NCI-H446 treated with DMSO at 0.1 percent for 48 hours (cell line): ENCODE results near the gene PATZ1.

Experiments
- DNase-seq: peaks from one replicate; lab custom pipeline; 2025; lab: John Stamatoyannopoulos, UW

PATZ1 gene

DNA sequence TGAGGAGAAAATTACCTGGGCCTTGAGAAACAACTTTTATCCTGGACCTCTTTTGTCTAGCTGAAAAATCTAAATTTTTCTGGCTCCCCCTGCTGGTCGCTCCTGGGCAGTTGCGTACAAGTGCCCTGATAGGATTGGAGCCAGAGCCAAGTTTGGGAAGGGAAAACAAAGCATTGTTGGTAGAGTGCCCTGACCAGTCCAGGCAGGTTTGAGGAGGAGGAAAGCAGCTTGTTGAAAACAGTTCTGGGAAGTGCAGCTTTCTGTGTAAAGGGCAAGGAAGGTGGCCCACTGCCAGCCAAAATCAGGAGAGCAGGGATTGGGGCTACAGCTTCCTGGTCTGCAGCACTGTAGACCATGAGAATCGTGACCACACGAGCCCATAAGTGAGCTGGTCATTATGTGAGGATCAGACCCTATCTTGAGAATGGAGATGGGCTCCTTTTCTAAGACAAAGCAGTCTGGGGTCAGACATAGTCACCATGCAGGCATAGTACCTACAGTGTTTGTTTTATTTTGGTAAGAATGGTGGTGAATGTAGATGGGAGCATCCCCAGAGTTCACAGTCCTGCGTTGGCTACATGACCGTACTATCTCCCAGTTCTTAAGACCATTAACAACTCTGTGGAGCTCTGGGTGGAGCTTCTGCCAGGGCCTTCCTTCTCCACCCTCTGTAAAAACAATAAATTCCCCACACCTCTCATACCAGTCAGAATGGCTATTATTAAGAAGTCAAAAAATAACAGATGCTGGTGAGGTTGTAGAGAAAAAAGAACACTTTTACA is 32.6 kb downstream of the PATZ1 start:
- peak; percentile 38 for DNase-seq

DNA sequence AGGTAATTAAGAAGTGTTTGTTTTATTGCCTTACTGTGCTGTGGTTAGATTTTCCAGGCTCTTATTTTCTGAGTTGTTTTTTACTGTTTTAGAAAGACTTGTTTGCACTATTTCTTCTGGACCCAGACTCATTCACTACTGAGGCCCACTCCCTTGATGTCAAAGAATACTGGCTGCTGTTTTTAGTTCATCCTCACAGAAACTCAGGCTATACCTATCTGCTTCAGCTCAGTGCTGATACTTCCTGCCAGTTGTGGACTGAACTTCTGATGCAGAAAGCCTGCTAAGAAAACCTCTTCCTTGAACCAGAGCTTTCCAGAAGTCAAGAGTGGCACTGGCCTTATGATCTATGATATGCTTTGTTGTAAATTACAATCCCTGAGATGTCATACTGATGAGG is 38.0 kb downstream of the PATZ1 start:
- DNase-seq = no peak

DNA sequence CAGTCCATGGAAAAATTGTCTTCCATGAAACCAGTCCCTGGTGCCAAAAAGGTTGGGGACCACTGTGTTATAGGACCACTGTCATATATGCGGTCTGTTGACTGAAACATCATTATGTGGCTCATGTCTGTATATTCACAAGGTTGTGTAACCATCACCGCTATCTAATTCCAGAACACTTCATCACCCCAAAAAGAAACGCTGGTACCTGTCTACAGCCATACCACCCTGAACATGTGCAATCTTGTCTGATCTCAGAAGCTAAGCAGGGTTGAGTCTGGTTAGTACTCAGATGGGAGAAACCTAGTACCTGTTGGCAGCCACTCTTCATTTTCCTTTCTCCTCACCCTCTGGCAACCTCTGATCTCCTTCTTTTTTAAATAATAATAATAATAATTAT is 41.0 kb downstream of the PATZ1 start:
- no peak for DNase-seq

DNA sequence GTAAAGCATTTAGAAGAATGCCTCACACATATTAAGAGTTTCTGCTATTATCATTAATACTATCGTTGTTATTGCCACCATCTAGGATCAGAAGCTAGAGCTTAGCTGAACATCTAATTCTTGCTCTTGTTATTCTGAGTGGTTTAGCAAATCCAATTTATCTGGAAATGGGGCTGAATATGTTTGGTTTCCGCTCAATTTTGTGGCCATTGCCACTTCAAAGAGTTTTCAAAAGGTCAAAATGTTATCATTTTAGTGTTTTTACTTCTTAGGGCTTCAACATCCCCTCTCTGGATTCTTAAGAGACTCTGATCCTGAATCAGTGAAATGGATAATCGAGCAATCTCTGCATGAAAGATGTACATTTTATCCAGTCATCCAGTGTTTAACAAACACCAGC is 43.6 kb downstream of the PATZ1 start:
- no peak for DNase-seq

DNA sequence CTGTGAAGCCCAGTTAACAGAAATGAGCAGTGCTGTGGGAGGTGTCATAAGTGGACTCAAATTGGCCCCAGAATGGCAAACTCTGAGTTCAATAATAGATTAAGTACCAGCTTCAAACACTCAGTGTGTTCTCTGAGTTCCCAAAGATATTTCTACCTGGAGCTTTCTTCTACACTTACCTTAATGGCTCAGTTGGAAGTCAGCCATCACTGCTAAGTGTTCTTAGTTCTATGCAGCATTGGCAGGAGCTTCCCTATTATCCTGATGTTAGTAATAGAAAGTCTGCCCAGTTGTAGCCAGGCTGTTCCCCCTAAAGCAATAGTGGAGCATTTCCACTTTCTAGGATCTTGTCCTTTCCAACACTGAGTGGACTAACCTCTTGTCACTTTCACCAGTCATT is 44.1 kb downstream of the PATZ1 start:
- DNase-seq = no peak

DNA sequence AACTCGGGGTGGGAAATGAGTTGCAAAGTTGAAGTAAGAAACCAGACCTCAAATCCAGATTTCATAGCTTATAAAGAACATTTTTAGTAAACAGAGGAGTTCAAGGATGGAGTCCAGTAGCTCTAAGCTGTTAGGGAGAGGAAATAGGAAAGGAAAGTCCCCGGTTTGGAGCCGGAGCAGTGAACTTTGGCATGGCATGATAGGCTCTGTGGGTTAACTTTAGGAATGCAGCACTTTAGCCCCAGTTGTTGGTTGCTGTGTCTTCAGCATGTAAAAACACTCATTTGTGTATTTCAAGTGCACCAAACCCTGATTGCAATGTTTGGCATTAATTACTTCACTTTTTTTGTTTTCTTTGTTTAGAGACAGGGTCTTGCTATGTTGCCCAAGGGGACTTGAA is 45.2 kb downstream of the PATZ1 start:
- DNase-seq = no peak

DNA sequence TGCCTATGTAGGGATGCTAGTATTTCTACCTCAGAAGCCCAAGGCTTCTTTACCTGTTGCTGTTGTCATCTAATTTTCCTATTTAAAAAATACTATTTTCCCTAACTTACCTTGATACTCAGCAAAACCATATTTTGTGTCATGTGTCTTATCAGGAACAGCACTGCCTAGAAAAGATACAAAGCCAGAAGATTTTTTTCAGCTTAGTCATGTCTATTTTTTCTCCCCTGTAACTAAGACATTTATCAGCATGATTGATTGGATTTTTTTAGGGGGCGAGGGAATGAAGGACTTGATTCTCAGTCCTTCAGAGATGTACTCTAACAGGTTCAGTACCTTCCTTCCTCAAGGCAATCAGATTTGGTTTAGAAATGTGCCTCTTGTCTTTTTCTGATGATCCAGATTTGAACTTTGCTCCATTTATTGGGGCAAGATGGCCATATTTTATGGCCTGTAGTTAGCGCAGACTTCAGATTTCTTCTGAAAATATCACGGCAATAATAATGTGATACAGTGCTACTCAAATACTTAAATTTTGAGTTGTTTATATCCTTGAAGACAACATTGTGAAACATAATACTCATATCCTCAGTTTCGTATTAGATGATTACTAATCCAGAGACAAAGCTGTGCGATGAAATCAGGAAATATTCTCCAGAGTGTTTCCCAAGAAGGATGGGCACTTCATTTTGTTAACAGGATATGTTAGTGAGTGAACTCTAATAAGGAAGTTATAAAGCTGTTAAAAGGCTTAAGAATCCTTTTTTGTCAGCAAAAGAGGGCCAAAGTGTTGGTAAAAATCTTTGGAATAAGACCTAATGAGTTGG is 50.1 kb downstream of the PATZ1 start:
- no peak for DNase-seq

DNA sequence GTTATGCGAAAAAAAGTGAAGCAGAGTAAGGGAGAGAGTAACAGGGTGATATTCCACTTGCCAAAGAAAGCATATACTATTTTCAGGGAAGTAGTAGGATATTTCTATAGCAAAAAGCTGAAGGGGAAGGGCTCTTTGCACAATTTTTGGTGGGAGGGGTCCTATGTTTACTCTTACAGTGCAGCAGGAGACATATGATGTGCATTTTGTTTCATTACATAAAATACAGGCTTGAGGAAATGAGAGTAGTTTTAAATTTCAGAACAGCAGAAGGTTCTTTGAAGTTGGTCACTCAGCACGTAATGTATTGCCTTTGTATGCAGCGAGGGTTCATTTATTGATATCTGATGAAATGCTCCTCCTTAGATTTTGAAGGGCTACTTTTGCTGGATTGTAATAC is 50.8 kb downstream of the PATZ1 start:
- no peak for DNase-seq

DNA sequence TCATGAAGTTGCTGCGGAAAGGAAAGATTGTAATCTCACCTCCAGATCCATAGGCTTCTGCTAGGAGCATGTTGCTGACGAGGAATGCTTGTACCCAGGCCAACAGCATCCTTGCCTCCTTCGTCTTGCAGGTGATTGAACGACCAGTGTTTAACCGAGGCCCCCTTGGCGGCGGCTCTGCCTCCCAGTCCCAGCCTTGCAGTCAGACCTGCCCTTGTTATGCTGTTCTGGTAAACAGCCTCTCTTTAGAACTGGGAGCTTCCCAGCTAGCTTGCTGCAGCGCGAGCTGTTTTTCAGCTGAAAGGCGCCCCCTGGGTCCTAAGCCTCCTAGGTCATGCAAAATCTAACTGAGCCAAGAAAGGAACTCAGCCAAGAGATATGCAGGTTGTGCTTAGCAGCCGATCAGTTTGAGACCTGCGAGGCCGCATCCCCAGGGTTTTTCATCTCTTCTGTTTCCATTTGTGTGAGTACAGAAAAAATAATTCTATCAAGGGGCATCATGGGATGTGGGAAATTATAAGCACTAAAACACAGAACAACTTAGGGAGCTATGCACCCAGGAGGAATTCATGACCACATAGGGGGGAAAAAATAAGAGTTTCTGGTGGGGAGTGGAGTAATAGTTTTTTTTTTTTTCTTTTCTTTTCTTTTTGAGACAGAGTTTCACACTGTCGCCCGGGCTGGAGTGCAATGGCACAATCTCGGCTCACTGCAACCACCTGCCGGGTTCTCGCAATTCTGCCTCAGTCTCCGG is 53.7 kb downstream of the PATZ1 start, which contains the start of gene PIK3IP1:
Gene PIK3IP1, minus strand, starts transcription at position 253 of the 754 bp plus-strand sequence. Its CDS starts 144 bp downstream, at position 109.
- DNase-seq = peak; percentile 76

DNA sequence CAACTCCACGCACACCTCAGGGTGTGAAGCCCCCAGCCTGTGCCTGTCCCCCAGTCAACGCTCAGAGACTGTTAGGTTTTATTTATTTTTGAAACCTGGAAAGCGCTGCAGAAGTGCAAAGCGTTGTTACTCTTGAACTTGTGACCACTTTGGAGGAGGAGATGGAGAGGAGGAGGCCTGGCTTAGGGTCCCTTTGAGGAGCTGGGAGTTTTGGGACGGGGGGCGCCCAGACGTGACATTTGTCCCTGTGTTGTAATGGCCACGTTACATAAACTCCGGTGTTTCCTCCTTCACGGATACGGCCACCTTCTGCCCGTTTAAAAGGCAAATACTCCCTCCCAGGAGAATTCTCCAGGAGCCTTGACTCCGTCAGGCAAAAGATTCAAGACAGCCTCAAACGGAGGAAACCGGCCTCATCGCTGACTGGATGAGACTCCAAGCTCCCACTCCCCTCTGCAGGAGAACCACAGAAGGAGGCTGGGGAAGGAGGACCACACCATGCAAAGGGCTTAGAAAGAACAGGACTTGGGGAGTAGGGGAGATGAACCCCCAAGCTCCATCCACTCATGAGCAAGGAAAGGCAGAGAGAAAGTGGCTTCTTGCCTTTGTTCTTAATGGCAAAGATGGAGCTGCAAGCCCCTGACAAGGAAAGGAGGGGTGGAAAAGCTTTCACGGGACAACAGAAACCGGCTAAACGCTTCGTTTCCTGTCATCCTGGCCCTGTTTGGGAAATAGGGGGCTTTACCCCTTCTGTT is 54.5 kb downstream of the PATZ1 start:
- no peak for DNase-seq

DNA sequence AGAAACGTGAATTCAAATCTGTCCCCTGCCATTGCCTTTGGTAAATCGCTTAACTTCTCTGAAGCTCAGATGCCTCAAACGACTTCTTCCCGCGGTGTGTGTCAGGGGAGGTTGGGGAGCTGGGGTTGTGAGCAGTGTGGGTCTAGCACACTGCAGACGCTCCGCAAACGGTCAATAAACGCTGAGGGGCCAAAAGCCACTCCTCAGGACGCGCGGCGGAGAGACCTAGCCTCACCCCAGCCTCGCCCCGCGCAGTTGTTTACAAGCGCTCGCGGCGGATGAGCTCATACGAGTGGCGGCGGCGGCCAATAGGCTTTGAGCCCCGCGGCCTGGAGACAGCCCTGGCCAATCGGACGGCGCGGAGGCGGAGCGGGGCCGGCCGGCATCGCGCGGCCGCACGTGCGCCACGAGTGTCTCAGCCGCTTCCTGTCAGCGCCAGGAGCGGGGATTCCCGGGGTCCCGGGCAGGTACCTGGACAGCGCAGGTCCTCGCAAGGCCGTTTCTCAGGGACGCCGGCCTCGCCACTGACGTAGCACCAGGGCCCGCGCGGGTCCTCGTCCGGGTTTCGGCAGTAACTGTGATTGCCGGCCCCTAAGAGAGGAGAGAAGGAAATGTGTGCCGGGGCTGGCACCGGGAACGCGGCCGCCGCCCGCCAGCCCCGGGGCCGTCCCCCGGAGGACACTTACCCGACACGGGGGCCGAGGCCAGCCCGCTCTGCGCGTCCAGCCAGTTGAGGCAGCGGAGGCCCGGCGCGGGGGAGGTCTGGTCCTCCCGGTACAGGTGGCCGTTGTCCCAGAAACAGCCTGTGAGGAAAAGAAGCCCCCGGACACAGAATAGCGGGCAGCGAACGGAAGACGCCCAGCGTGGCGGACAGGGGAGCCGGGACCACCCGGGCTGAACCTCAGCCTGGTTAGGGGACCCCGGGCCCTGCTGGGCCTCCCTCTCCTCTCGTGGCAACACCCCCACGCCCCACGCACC is 55.4 kb downstream of the PATZ1 start:
- DNase-seq = peak; percentile 81

DNA sequence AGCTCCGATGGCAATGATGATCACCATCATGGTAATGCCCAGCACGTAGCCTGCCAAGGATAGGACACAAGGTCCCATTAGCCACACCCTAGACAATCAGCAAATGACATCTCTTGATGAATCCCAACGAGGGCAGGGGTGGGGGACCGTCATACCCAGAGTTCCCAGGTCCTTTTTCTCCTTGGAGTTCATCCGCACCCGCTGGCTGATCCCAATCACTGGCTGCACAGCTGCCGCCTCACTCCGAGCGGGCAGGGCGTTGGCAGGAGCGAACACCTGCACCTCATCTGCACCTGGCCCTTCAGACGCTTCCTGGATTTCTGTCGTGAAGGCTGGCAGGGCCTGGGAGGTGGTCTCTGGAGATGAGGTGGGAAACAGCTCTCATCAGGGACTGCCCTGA is 56.8 kb downstream of the PATZ1 start:
- no peak for DNase-seq

DNA sequence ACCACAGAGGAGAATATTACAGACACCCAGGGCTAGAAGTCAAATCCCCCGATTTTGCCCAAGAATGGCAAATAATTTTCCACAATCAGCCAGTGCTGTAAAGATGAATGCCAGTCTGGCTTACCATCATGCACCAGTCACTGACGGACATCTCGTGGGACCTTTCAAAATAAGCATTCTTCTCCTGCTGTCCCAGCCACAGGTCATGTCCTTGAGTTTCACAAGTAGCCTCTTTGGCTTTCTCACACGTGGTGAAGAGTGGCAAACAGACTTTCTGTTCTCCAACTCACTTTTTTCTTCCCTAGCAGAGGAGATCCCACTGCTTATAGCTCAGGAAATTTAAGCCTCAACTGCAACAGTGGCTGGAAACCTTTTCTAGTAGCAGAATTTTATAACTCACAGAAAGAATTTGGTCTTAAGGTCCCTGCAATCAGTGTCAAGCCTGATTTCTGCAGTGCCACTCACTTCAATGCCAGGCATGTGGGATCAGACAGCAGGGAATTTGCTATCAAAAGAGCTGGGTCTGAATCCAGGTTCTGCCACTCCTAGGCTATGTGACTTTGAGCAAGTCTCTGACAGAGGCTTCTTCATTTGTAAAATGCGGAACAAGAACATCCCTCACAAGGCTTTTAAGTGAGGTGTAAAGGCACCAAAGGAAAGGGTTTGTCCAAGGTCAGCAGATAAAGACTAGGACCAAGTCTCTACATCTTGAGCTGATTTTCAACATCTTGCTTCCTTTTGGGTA is 57.5 kb downstream of the PATZ1 start:
- DNase-seq = no peak

DNA sequence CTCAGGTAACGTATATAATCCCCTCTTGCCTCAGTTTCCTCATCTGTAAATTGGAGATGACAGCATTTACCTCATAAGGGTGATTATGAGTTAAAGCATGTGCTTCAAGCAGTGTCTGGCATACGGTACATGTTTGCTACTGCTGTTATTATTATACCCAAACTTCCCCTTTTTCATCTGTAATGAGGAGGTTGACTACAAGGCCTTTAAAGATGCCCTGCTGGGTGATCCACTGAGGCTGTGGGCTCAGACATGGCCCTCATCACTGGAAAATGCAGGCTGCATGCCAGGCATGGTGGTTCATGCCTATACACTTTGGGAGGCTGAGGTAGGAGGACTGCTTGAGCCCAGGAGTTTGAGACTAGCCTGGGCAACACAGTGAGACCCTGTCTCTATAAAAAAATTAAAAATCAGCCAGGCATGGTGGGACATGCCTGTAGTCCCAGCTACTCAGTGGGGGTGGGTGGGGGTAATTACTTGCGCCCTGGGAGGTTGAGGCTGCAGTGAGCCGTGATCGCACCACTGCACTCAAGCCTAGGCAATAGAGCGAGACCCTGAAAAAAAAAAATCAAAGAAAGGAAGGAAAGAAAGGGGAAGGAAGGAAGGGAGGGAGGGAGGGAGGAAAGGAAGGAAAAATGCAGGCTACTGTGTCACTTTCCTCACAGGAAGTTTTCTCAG is 58.2 kb downstream of the PATZ1 start:
- DNase-seq = no peak

DNA sequence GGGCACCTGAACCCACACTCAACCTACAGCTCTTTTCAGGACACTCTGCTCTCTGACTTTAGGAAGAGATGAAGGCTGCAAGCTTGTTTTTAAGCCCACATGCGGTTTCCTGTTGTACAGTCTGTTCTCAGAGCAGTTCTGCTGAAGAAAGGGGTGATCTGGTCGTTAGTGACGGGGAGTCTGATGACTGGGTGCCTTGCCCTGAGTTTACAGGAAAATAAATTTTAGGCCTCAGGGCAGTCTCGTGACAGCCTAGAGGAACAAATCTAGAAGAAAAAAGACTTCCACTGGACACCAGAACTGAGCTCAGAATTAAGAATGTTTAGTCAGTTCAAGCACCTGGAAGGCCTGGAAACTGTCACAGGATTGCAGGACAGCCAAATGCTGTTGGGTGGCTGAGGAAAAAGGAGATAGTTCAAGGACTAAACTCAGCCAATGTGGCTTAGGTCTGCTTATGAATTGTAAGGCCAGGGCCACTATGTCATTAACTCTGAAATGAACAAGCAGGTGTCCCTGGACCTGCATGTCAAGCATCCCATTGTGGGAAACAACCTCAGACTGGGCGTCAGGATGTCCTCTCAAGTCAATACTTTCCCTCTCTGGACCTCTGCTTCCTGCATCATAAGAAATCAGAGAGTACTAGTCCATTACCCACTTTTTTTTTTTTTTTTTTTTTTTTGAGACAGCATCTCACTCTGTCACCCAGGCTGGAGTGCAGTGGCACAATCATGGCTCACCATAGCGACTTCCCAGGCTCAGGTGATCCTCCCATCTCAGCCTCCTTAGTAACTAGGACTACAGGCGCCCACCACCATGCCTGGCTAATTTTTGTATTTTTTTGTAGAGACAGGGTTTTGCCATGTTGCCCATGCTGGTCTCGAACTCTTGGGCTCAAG is 59.5 kb downstream of the PATZ1 start:
- no peak for DNase-seq

DNA sequence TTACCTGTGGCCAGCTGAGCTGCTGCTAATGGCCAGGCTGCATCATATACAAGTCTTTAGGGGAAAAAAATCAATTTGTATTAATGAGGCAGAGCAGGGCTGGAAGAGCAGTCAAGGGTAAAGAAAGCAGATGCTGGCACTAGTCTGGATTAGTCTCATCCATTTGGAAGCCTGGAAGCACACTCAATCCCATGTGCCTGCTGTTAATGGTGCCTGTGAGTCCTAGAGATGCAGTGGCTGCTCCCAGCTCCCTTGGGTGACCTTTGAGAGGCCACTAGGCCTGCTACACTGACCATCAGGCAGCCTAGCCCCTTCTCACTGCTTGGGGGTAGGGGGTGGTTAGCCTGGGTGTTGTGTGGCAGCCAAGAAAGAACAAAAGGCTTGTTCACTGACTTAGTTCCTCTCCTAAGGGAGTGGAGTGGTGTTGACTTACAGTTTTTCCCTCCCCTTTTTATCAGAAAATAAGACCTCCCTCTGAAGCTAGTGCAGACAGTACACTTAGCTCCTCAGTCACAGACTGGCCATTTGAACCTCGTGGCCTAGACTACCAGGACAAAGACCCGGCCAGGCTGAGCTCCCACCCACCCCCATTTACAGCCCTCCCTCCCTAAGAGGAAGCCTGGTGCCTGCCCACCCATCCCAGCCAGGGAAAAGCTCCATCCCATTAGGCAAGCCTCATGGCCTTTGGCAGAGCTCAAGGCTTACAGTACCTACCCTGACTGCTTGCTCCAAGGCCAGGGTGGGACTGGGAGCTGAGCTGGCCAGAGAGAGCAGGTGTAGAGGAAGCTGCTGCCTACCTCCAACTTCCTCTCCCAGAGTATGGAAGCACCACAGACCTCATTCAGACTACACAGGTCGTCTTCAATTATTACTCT is 61.6 kb downstream of the PATZ1 start:
- DNase-seq = peak; percentile 75

DNA sequence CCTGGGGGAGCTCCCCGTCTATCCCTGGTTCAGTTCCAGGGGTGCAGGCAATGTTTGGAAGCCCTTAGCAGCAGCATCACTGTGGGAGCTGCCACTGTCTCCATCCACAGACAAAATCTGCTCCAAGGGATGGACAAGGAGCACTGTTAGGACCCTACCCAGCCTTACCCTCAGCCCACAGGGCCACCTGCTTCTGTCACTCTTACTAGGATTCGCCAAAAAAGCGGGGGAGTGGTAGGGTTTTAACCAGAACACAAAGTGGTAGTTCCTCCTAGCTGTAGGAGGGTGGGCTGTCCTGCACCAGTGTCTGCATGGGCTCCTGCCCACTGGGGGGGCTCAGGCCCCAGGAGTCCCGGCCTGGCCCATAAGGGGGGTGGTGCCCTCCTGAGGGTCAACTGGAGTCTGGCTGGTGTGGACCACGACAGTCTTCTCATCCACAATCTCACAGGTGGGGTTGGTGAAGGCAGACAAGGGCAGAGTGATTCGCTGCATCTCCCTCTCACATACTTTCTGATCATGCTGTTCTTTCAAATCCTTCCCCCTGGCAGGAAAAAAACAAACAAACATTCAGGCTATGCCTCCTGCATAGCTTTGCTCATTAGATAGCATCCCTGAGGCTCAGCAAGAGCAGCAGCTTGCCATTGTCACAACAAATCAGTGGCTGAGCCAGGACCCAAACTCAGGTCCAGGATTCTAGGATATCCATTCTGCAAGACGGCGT is 63.2 kb downstream of the PATZ1 start:
- no peak for DNase-seq
